K562 (cell line): ENCODE measurements around the gene ACLY. TPM values are rescaled to one million over a fixed set of nuclear protein-coding genes. Genes with fewer than 3 reads are reported as not detected.

Experiments used
- ATAC-seq: fragments of 200-7000 bp; cut with Tn5 transposase; 3 replicates; pipeline ENCODE4 v1.9.1; 2020; ENCODE audit warnings: moderate library complexity
- BruUV-seq: library from RNA; stranded (reverse); fragments of 400-500 nt; replicated peaks from 2 replicates; lab custom pipeline; 2021; lab: Mats Ljungman, UMichigan
- CTCF ChIA-PET: fragments of 300-600 bp; formaldehyde crosslinking; extraction: SDS; loops from one replicate; lab custom pipeline; 2021; ENCODE audit warnings: low intra/inter-chr PET ratio; lab: Yijun Ruan, JAX
- POLR2A ChIA-PET: fragments of 300-600, 350-650 bp; sonication (Branson Sonifier 250); formaldehyde crosslinking; extraction: SDS; loops from one replicate; lab custom pipeline; 2021; ENCODE audit warnings: antibody characterized with exemption, inconsistent platforms; lab: Yijun Ruan, JAX
- DNase-seq, 4 experiments: peaks; one replicate each; pipeline versions ENCODE4 v3.0.0 to v3.0.0-alpha.2; 2011 to 2018; ENCODE audit warnings: low spot score in 3 of 4, mixed read lengths in 3 of 4; ENCODE audit errors: extremely low read depth in 1 of 4
- FAIRE-seq: peaks from 2 replicates; lab custom pipeline; 2011; peaks lifted over from hg19 to GRCh38; lab: Jason Lieb, UNC
- H2AFZ ChIP-seq: 2 replicates; pipeline ENCODE4 v1.6.0; 2011; ENCODE audit warnings: low read depth, low read length, control low read depth, inconsistent platforms
- H3K27ac ChIP-seq: fragments of 200-600 bp; 3 replicates; pipeline ENCODE4 v1.8.0; 2011; ENCODE audit warnings: low read depth, mild to moderate bottlenecking, control low read depth, inconsistent platforms, low read length, moderate library complexity, mixed read lengths; ENCODE audit errors: extremely low read depth
- H3K27me3 ChIP-seq, 2 experiments: fragments of 300-600 bp in 1 of 2; 2 replicates in 1 of 2; 3 replicates in 1 of 2; pipeline versions ENCODE4 v1.6.0 to v1.8.0; 2011; ENCODE audit warnings: inconsistent platforms in 2 of 2, low read length in 2 of 2, mild to moderate bottlenecking in 1 of 2, mixed read lengths in 1 of 2, moderate library complexity in 1 of 2; ENCODE audit not compliant: control insufficient read depth in 2 of 2, insufficient read depth in 2 of 2
- H3K36me3 ChIP-seq: fragments of 300-600 bp; 3 replicates; pipeline ENCODE4 v1.8.0; 2011; ENCODE audit warnings: mild to moderate bottlenecking, low read length, inconsistent platforms; ENCODE audit not compliant: control insufficient read depth, insufficient read depth
- H3K4me1 ChIP-seq, 2 experiments: fragments of 200-600 bp in 1 of 2; replicated peaks in 1 of 2; 2 replicates in 1 of 2; 3 replicates in 1 of 2; pipeline versions ENCODE4 v1.5.1 to v1.8.0; 2011; ENCODE audit warnings: inconsistent platforms in 2 of 2, low read length in 2 of 2, mild to moderate bottlenecking in 1 of 2, mixed read lengths in 1 of 2, moderate library complexity in 1 of 2; ENCODE audit not compliant: control insufficient read depth in 2 of 2, insufficient read depth in 2 of 2
- H3K4me2 ChIP-seq: 2 replicates; pipeline ENCODE4 v1.6.1; 2011; ENCODE audit warnings: low read length, control low read depth, inconsistent platforms, mixed read lengths; ENCODE audit not compliant: insufficient read depth
- H3K4me3 ChIP-seq: fragments of 200-600 bp; sonication (generic), shearing (Covaris generic); 2 replicates; pipeline ENCODE4 v1.5.1; 2016; ENCODE audit warnings: control low read depth, inconsistent platforms
- H3K79me2 ChIP-seq: fragments of 200-600 bp; 3 replicates; pipeline ENCODE4 v1.8.0; 2011; ENCODE audit warnings: low read length, inconsistent platforms; ENCODE audit not compliant: control insufficient read depth, insufficient read depth
- H3K9ac ChIP-seq, 2 experiments: 2 replicates each; pipeline versions ENCODE4 v1.6.0 to v1.6.1; 2011; ENCODE audit warnings: low read depth in 2 of 2, low read length in 2 of 2, control low read depth in 1 of 2, inconsistent platforms in 1 of 2, mild to moderate bottlenecking in 1 of 2, mixed read lengths in 1 of 2; ENCODE audit not compliant: insufficient read depth in 1 of 2
- H3K9me1 ChIP-seq: one replicate; pipeline ENCODE4 v1.6.0; 2011; ENCODE audit warnings: inconsistent platforms, mild to moderate bottlenecking, low read length, moderate library complexity; ENCODE audit not compliant: control insufficient read depth, insufficient read depth
- H3K9me3 ChIP-seq: replicated peaks from 2 replicates; pipeline ENCODE4 v1.5.1; 2011; ENCODE audit warnings: low read depth, low read length, inconsistent platforms; ENCODE audit not compliant: control insufficient read depth, insufficient read depth
- H4K20me1 ChIP-seq: replicated peaks from 2 replicates; pipeline ENCODE4 v1.6.1; 2011; ENCODE audit warnings: low read length, inconsistent platforms, mixed read lengths; ENCODE audit not compliant: control insufficient read depth, insufficient read depth
- CLOCK ChIP-seq: fragments of 250-450 bp; sonication (Bioruptor Pico); IDR thresholded peaks from 2 replicates; pipeline ENCODE4 v1.4.0; 2020; ENCODE audit warnings: mild to moderate bottlenecking, moderate library complexity, borderline replicate concordance
- CXXC5 ChIP-seq: fragments of 250-450 bp; sonication (Bioruptor Pico); IDR thresholded peaks from 2 replicates; pipeline ENCODE4 v1.8.0; 2022; ENCODE audit warnings: inconsistent platforms, mild to moderate bottlenecking, moderate library complexity
- E2F6 ChIP-seq, 2 experiments: IDR thresholded peaks; 2 replicates each; pipeline ENCODE4 v1.6.1; 2011; ENCODE audit warnings: borderline replicate concordance in 1 of 2, control low read depth in 1 of 2, low read depth in 1 of 2, low read length in 1 of 2, mild to moderate bottlenecking in 1 of 2, mixed read lengths in 1 of 2, moderate library complexity in 1 of 2; ENCODE audit not compliant: insufficient read depth in 1 of 2, insufficient read length in 1 of 2, poor library complexity in 1 of 2, severe bottlenecking in 1 of 2; ENCODE audit errors: extremely low read depth in 1 of 2
- ELF1 ChIP-seq: fragments of 200-800 bp; sonication (Bioruptor generic); IDR thresholded peaks from 2 replicates; pipeline ENCODE4 v1.6.1; 2016; ENCODE audit warnings: missing genetic modification characterization, missing compliant biosample characterization
- KDM5B ChIP-seq: fragments of 200-600 bp; sonication (generic); IDR thresholded peaks from 2 replicates; pipeline ENCODE4 v1.6.1; 2012; ENCODE audit warnings: low read depth, mild to moderate bottlenecking, moderate library complexity, low read length, control low read depth, inconsistent platforms; ENCODE audit not compliant: insufficient replicate concordance
- PCBP1 ChIP-seq: fragments of 200-400 bp; formaldehyde crosslinking; IDR thresholded peaks from 2 replicates; pipeline ENCODE4 v1.6.1; 2018; ENCODE audit warnings: mild to moderate bottlenecking, low read depth, low read length; ENCODE audit not compliant: poor library complexity, severe bottlenecking
- RCOR1 ChIP-seq, 2 experiments: IDR thresholded peaks; 2 replicates each; pipeline ENCODE4 v1.6.1; 2012; ENCODE audit warnings: low read depth in 2 of 2, low read length in 2 of 2, borderline replicate concordance in 1 of 2, improper control_type of control experiment in 1 of 2
- SIRT6 ChIP-seq: IDR thresholded peaks from one replicate; pipeline ENCODE4 v1.6.1; 2012; ENCODE audit warnings: low read depth, mild to moderate bottlenecking, control low read depth, inconsistent platforms, low read length, moderate library complexity
- SMARCC2 ChIP-seq: fragments of 450-650 bp; IDR thresholded peaks from 2 replicates; pipeline ENCODE4 v1.6.1; 2017; ENCODE audit warnings: antibody characterized with exemption, moderate library complexity, mild to moderate bottlenecking, low read depth
- TEAD2 ChIP-seq: fragments of 450-650 bp; IDR thresholded peaks from 2 replicates; pipeline ENCODE4 v1.6.1; 2016; ENCODE audit warnings: missing genetic modification characterization, control low read depth, missing compliant biosample characterization
- ZMIZ1 ChIP-seq, 2 experiments: fragments of 150-350 bp in 1 of 2; IDR thresholded peaks; 2 replicates each; pipeline ENCODE4 v1.6.1; 2012 to 2016; ENCODE audit warnings: low read depth in 2 of 2, low read length in 2 of 2, mild to moderate bottlenecking in 1 of 2, moderate library complexity in 1 of 2
- ZNF146 ChIP-seq: IDR thresholded peaks from one replicate; pipeline ENCODE4 v1.6.1; 2018; ENCODE audit warnings: missing compliant biosample characterization; ENCODE audit not compliant: unreplicated experiment
- ZNF586 ChIP-seq: fragments of 450-650 bp; formaldehyde crosslinking; conservative IDR thresholded peaks from 2 replicates; pipeline ENCODE4 v1.4.0; 2020; ENCODE audit warnings: mild to moderate bottlenecking, moderate library complexity
- WGBS: fragments of 100-300 bp; shearing (Covaris generic); methylation state at CpG from one replicate; pipeline ENCODE4 v1.1.6; 2016; ENCODE audit warnings: low coverage, mixed read lengths; ENCODE audit not compliant: insufficient coverage; ENCODE audit errors: missing lambda C conversion rate; 5-methylcytosine and 5-hydroxymethylcytosine counted together
- in situ Hi-C: fragments of 300-500 bp; cut with MboI; formaldehyde crosslinking; loops from 4 replicates; pipeline ENCODE4 v1.15.0; 2018; ENCODE audit warnings: inconsistent platforms, mixed read lengths
- intact Hi-C: fragments of 100-400 bp; cut with micrococcal nuclease; formaldehyde crosslinking; loops from 2 replicates; pipeline ENCODE4 v1.14.2; 2022
- polyA plus RNA-seq, 8 experiments: library from polyadenylated mRNA; depleted of rRNA in 4 of 8; stranded (reverse) in 5 of 8; unstranded in 3 of 8; fragments of >200 nt; fragmentation: Nextera tagmentation in 2 of 8; fragmentation: Illumina TruSeq in 1 of 8; extraction: Ambion mirVana in 2 of 8; extraction: Trizol in 1 of 8; gene quantifications; 2 replicates each; pipeline versions ENCODE4 v1.2.1 to v1.2.3, GENCODE V29; 2011 to 2014; ENCODE audit warnings: inconsistent platforms in 1 of 8, missing spikeins in 1 of 8
- total RNA-seq, 7 experiments: library from RNA; depleted of rRNA in 6 of 7; stranded (reverse); fragments of >200 nt in 6 of 7; fragmentation: Illumina TruSeq in 2 of 7; extraction: Trizol in 2 of 7; gene quantifications; 2 replicates each; pipeline versions ENCODE4 v1.2.1 to v1.2.3, GENCODE V29; 2011 to 2021; ENCODE audit warnings: low replicate concordance in 1 of 7

The ACLY gene
- total and polyA plus RNA-seq, 9 of the 15 experiments (the other 6 are each of a cell fraction or from before 2014, with no cell fraction given) = 42.9 to 280 (median 125) TPM

- Histone ChIP-seq H3K4me3 (peak overlapping the region; percentile 96), H3K27me3 (no peaks in the 10 kb centered on the region), H4K20me1 (peaks cover 25% of the 10 kb centered on the region; the same call in 1 of the 2 replicates), H3K9me1 (no peaks in the 10 kb centered on the region), H3K9ac (peak overlapping the region; percentile 91 to 99), H3K4me2 (peak overlapping the region; percentile 79), H3K4me1 (peaks cover 15 to 25% of the 10 kb centered on the region in 2 experiments), H3K27ac (peak overlapping the region; percentile 81; the same call in 1 of the 3 replicates), H3K9me3 (no peaks in the 10 kb centered on the region), H3K79me2 (peaks cover 50% of the 10 kb centered on the region), H3K36me3 (peaks cover 26% of the 10 kb centered on the region), H2AFZ (peak overlapping the region; percentile 93)
- in situ Hi-C loops (no loop called here), intact Hi-C loops (loop anchor here (2.0 kb wide), 1 partner anchor 78 kb away; the partner anchor contains the start of gene JUP)
- ATAC-seq = peak; percentile 59
- ChIA-PET POLR2A (interaction anchor here (0.6 to 2.3 kb wide), 14 partner anchors 9 to 153 kb away, joined by 3 to 10 read pairs (median 4); partner anchors contain the start of genes GAST and JUP), CTCF (no interaction called here)
- FAIRE-seq = peak; percentile 32
- DNase-seq = peak in 1 of 4 experiments; percentile 59
- WGBS = under 1% methylated on average over 14 of the region's 25 CpGs
- no TSS peak for BruUV-seq
- TF ChIP-seq SIRT6 = no peak
- no peak for TF ChIP-seq TEAD2 (tag)
- no peak for TF ChIP-seq ZNF586 (CRISPR knock-in tag)
- peak; percentile 56 for TF ChIP-seq PCBP1
- TF ChIP-seq CLOCK (CRISPR knock-in tag) = no peak
- TF ChIP-seq SMARCC2 = no peak
- TF ChIP-seq E2F6 (IDR thresholded peaks at IDR 0.05; ENCODE audit: borderline replicate concordance in 1 of 2, extremely low read depth in 1 of 2, insufficient read depth in 1 of 2, insufficient read length in 1 of 2, low read depth in 1 of 2, low read length in 1 of 2, poor library complexity in 1 of 2, severe bottlenecking in 1 of 2) = peak in 1 of 2 experiments; percentile 76
- no peak for TF ChIP-seq RCOR1 (IDR thresholded peaks at IDR 0.05; ENCODE audit: borderline replicate concordance in 1 of 2, low read depth in 2 of 2, low read length in 2 of 2)
- no peak for TF ChIP-seq ZNF146
- TF ChIP-seq ELF1 (tag) = no peak
- no peak for TF ChIP-seq CXXC5
- TF ChIP-seq ZMIZ1 (IDR thresholded peaks at IDR 0.05; ENCODE audit: low read depth in 2 of 2, low read length in 2 of 2) = no peak
- TF ChIP-seq KDM5B = no peak
These were observed 54.3 kb downstream of the ACLY start for GRCh38 chr17:41864498-41864835.
